IMR-90 (cell line): ENCODE data around the gene MOCS1. TPM values are rescaled to one million over a fixed set of nuclear protein-coding genes. Genes with fewer than 3 reads are reported as not detected.

Experiments
- ATAC-seq: fragments of 200-7000 bp; cut with Tn5 transposase; 2 replicates; pipeline ENCODE4 v1.9.1; 2020; ENCODE audit warnings: low read depth, mild to moderate bottlenecking, moderate library complexity
- BruUV-seq: library from RNA; stranded (reverse); fragments of 400-500 nt; replicated peaks from 2 replicates; lab custom pipeline; 2021; lab: Mats Ljungman, UMichigan
- CTCF ChIA-PET: fragments of 300-600 bp; formaldehyde crosslinking; extraction: SDS; loops from one replicate; lab custom pipeline; 2021; ENCODE audit warnings: antibody characterized with exemption; lab: Yijun Ruan, JAX
- POLR2A ChIA-PET: fragments of 300-600 bp; sonication (Branson Sonifier 250); formaldehyde crosslinking; loops from one replicate; lab custom pipeline; 2022; ENCODE audit warnings: antibody characterized with exemption; ENCODE audit not compliant: unreplicated experiment; lab: Charles Lee
- DNase-seq: peaks from one replicate; pipeline ENCODE4 v3.0.0; 2013
- H2AFZ ChIP-seq: replicated peaks from 2 replicates; pipeline ENCODE3; 2013; ENCODE audit warnings: low read length, mild to moderate bottlenecking; ENCODE audit not compliant: poor library complexity
- H2AK5ac ChIP-seq: 2 replicates; pipeline ENCODE4 v1.6.1; 2013; ENCODE audit warnings: low read depth, low read length, inconsistent platforms
- H2AK9ac ChIP-seq: replicated peaks from 2 replicates; pipeline ENCODE3; 2013; ENCODE audit warnings: mild to moderate bottlenecking, low read depth, low read length, moderate library complexity; ENCODE audit not compliant: poor library complexity
- H2BK120ac ChIP-seq: 2 replicates; pipeline ENCODE4 v1.6.1; 2013; ENCODE audit warnings: low read depth, low read length, inconsistent platforms
- H2BK15ac ChIP-seq: 3 replicates; pipeline ENCODE4 v1.6.1; 2013; ENCODE audit warnings: low read depth, low read length, inconsistent platforms
- H2BK20ac ChIP-seq: 2 replicates; pipeline ENCODE4 v1.6.1; 2013; ENCODE audit warnings: low read depth, mild to moderate bottlenecking, inconsistent platforms, low read length, moderate library complexity
- H2BK5ac ChIP-seq: 2 replicates; pipeline ENCODE4 v1.6.1; 2013; ENCODE audit warnings: mild to moderate bottlenecking, low read depth, low read length, inconsistent platforms; ENCODE audit not compliant: poor library complexity, severe bottlenecking
- H3K14ac ChIP-seq: replicated peaks from 2 replicates; pipeline ENCODE4 v1.6.1; 2013; ENCODE audit warnings: low read depth, low read length, inconsistent platforms
- H3K18ac ChIP-seq: 2 replicates; pipeline ENCODE4 v1.6.1; 2013; ENCODE audit warnings: low read depth, low read length, control low read depth
- H3K23ac ChIP-seq: 2 replicates; pipeline ENCODE4 v1.6.1; 2013; ENCODE audit warnings: low read depth, low read length, inconsistent platforms
- H3K27ac ChIP-seq: 2 replicates; pipeline ENCODE4 v1.5.1; 2013; ENCODE audit warnings: mild to moderate bottlenecking, control low read depth, low read length; ENCODE audit not compliant: insufficient read depth
- H3K27me3 ChIP-seq: 2 replicates; pipeline ENCODE4 v1.6.1; 2013; ENCODE audit warnings: low read length; ENCODE audit not compliant: control insufficient read depth, insufficient read depth
- H3K36me3 ChIP-seq: 2 replicates; pipeline ENCODE4 v1.6.1; 2013; ENCODE audit warnings: low read length, mixed read lengths; ENCODE audit not compliant: control insufficient read depth, insufficient read depth
- H3K4ac ChIP-seq: 2 replicates; pipeline ENCODE4 v1.6.1; 2013; ENCODE audit warnings: low read depth, low read length, inconsistent platforms
- H3K4me1 ChIP-seq: 2 replicates; pipeline ENCODE4 v1.6.1; 2013; ENCODE audit warnings: low read length, mixed read lengths; ENCODE audit not compliant: control insufficient read depth, insufficient read depth
- H3K4me2 ChIP-seq: 2 replicates; pipeline ENCODE4 v1.6.1; 2013; ENCODE audit warnings: low read depth, mild to moderate bottlenecking, control low read depth, low read length, moderate library complexity
- H3K4me3 ChIP-seq: 2 replicates; pipeline ENCODE4 v1.5.1; 2013; ENCODE audit warnings: low read depth, mild to moderate bottlenecking, control low read depth, low read length, moderate library complexity; ENCODE audit not compliant: insufficient read depth
- H3K56ac ChIP-seq: 2 replicates; pipeline ENCODE4 v1.6.1; 2013; ENCODE audit warnings: low read length, inconsistent platforms; ENCODE audit not compliant: insufficient read depth; ENCODE audit errors: extremely low read depth
- H3K79me1 ChIP-seq, 2 experiments: 2 replicates each; pipeline ENCODE4 v1.6.1; 2013; ENCODE audit warnings: low read length in 2 of 2, inconsistent platforms in 1 of 2, low read depth in 1 of 2
- H3K9ac ChIP-seq: 2 replicates; pipeline ENCODE4 v1.6.1; 2013; ENCODE audit warnings: low read depth, low read length, control low read depth
- H3K9me1 ChIP-seq: 2 replicates; pipeline ENCODE4 v1.6.1; 2013; ENCODE audit warnings: low read length, inconsistent platforms; ENCODE audit not compliant: insufficient read depth
- H3K9me3 ChIP-seq: 2 replicates; pipeline ENCODE4 v1.6.1; 2013; ENCODE audit warnings: low read length; ENCODE audit not compliant: control insufficient read depth, insufficient read depth
- H4K20me1 ChIP-seq: 2 replicates; pipeline ENCODE4 v1.6.1; 2013; ENCODE audit warnings: low read length, inconsistent platforms; ENCODE audit not compliant: insufficient read depth
- H4K5ac ChIP-seq: 2 replicates; pipeline ENCODE4 v1.6.1; 2013; ENCODE audit warnings: mild to moderate bottlenecking, low read depth, low read length, control low read depth
- H4K8ac ChIP-seq, 2 experiments: 2 replicates each; pipeline ENCODE4 v1.6.1; 2013; ENCODE audit warnings: low read depth in 2 of 2, low read length in 2 of 2, control low read depth in 1 of 2, inconsistent platforms in 1 of 2
- H4K91ac ChIP-seq: 2 replicates; pipeline ENCODE4 v1.6.1; 2013; ENCODE audit warnings: low read depth, low read length, inconsistent platforms; ENCODE audit not compliant: insufficient read depth
- FOS ChIP-seq: fragments of 150-350 bp; IDR thresholded peaks from 2 replicates; pipeline ENCODE4 v1.6.1; 2016; ENCODE audit warnings: low read depth, low read length
- WGBS, 2 experiments: methylation state at CpG; one replicate each; pipeline versions ENCODE4 v1.1.5 to v1.1.7; 2013; ENCODE audit warnings: missing lambda C conversion rate in 2 of 2; ENCODE audit not compliant: insufficient read length in 1 of 2; ENCODE audit errors: extremely low coverage in 2 of 2; 5-methylcytosine and 5-hydroxymethylcytosine counted together
- dilution Hi-C: fragments of 300-500 bp; cut with HindIII; formaldehyde crosslinking; loops from one replicate; pipeline ENCODE4 v1.14.3; 2018; ENCODE audit warnings: low sequenced_read_pairs; ENCODE audit not compliant: unreplicated experiment
- in situ Hi-C: fragments of 300-500 bp; cut with MboI; formaldehyde crosslinking; loops from 3 replicates; pipeline ENCODE4 v1.14.3; 2019; ENCODE audit warnings: low sequenced_read_pairs, inconsistent platforms, mixed read lengths
- intact Hi-C: fragments of 100-400 bp; cut with micrococcal nuclease; formaldehyde crosslinking; loops from 2 replicates; pipeline ENCODE4 v1.10.0; 2022
- polyA plus RNA-seq, 3 experiments: library from polyadenylated mRNA; depleted of rRNA; stranded (reverse); fragments of >200 nt; gene quantifications; 2 replicates each; pipeline ENCODE4 v1.2.3, GENCODE V29; 2012; ENCODE audit warnings: low replicate concordance in 1 of 3
- total RNA-seq: library from RNA; depleted of rRNA; stranded (reverse); fragments of >200 nt; gene quantifications from 2 replicates; pipeline ENCODE4 v1.2.3, GENCODE V29; 2012

MOCS1 gene
- total and polyA plus RNA-seq, 2 of the 4 experiments (the other 2 are of a cell fraction): 5.5 to 9.5 TPM

DNA sequence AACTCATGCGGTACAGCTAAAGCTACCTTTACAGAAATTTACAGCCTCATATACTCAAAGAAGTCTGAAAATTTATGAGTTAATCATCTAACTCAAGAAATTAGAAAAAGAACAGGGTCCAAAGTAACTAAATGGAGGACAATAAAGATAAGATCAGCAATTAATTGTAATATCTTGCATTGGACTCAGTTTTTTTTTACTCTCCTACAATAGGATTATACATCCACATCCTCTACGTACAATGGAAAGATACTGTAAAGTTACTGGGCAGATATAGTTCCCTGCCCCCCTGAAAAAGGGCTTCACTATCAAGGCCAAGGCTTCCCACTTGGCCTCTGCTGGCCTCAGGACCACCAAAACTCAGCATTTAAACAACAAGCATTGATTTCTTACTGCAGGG lies 31.5 kb upstream of the MOCS1 start:
- Histone ChIP-seq H3K18ac (no peak overlapping the region), H2AK5ac (no peak overlapping the region), H3K79me1 (no peaks in the 10 kb centered on the region), H3K4me3 (no peak overlapping the region), H2BK5ac (no peak overlapping the region), H4K8ac (no peak overlapping the region), H3K4me2 (no peak overlapping the region), H3K9me3 (no peaks in the 10 kb centered on the region), H3K14ac (no peak overlapping the region), H2BK120ac (no peak overlapping the region), H3K27me3 (peaks cover 4% of the 10 kb centered on the region), H4K20me1 (no peaks in the 10 kb centered on the region), H2AFZ (no peak overlapping the region), H3K23ac (no peak overlapping the region), H3K4me1 (peaks cover 7% of the 10 kb centered on the region), H2BK20ac (no peak overlapping the region), H3K9me1 (no peaks in the 10 kb centered on the region; the same call in 1 of the 2 replicates), H4K91ac (no peak overlapping the region), H2BK15ac (no peak overlapping the region), H3K4ac (no peak overlapping the region), H4K5ac (no peak overlapping the region), H3K36me3 (no peaks in the 10 kb centered on the region), H3K27ac (no peak overlapping the region), H3K56ac (no peak overlapping the region), H3K9ac (no peak overlapping the region), H2AK9ac (no peak overlapping the region)
- BruUV-seq: no TSS peak
- no peak for DNase-seq
- intact Hi-C loops (no loop called here), in situ Hi-C loops (no loop called here), dilution Hi-C loops (no loop called here)
- WGBS, 2 experiments: no CpG with 5 or more reads among the region's 2 CpGs
- ChIA-PET POLR2A (no interaction called here), CTCF (no interaction called here)
- ATAC-seq: no peak
- TF ChIP-seq FOS: no peak
